ENCODE data around the gene TSC2. TPM values are rescaled to one million over a fixed set of nuclear protein-coding genes. Genes with fewer than 3 reads are reported as not detected.

The TSC2 gene
- polyA plus RNA-seq, 3 donors = 11.7 to 95.1 (median 20.8) TPM

- Histone ChIP-seq H3K79me2 (ENCODE audit: insufficient read depth, low read length) (peaks cover 42% of the 10 kb centered on the region), H3K9me3 (replicated peaks in 1 of 2; ENCODE audit: control insufficient read depth in 1 of 2, insufficient read depth in 1 of 2, low read length in 2 of 2) (no peaks in the 10 kb centered on the region), H3K4me3 (replicated peaks in 1 of 3; ENCODE audit: low read depth in 2 of 3, low read length in 3 of 3) (no peak overlapping the region), H3K27ac (ENCODE audit: low read depth in 1 of 2, low read length in 2 of 2) (no peak overlapping the region), H3K4me2 (replicated peaks; ENCODE audit: extremely low read depth, low read length, poor library complexity, severe bottlenecking) (no peak overlapping the region), H3K9ac (ENCODE audit: insufficient read depth, low read length, poor library complexity, severe bottlenecking) (no peak overlapping the region), H4K20me1 (ENCODE audit: insufficient read depth, low read length) (peaks cover 56% of the 10 kb centered on the region), H3K27me3 (ENCODE audit: control insufficient read depth in 2 of 2, insufficient read depth in 2 of 2, low read length in 2 of 2) (no peaks in the 10 kb centered on the region), H3K36me3 (replicated peaks in 1 of 2; ENCODE audit: control insufficient read depth in 1 of 2, insufficient read depth in 2 of 2, low read length in 2 of 2) (peaks cover 51 to 59% of the 10 kb centered on the region in 2 donors), H2AFZ (ENCODE audit: insufficient read depth, low read depth, low read length, poor library complexity, severe bottlenecking) (no peak overlapping the region), H3K4me1 (ENCODE audit: control insufficient read depth in 1 of 2, insufficient read depth in 2 of 2, low read length in 2 of 2) (peaks cover 14 to 37% of the 10 kb centered on the region in 2 donors)
- no peak for DNase-seq
- Mint-ChIP-seq H3K36me3 (peaks cover 35 to 57% of the 10 kb centered on the region in 2 donors), H3K4me1 (peaks cover 28% of the 10 kb centered on the region), H3K27me3 (ENCODE audit: low read depth in 3 of 3) (peaks cover 0 to 1% (median 0%) of the 10 kb centered on the region in 3 donors), H3K4me3 (no peak overlapping the region), H3K27ac (no peak overlapping the region), H3K9me3 (peaks cover 0 to 2% (median 0%) of the 10 kb centered on the region in 7 donors)
- WGBS (ENCODE audit: insufficient coverage) = 98% methylated on average over 47 of the region's 47 CpGs
- intact Hi-C loops (cut with micrococcal nuclease) = loop anchor here (10.0 kb wide), 2 partner anchors 242 to 252 kb away; partner anchors contain the start of gene ECI1 (in 1 of the 2)
- no peak for TF ChIP-seq CTCF (IDR thresholded peaks at IDR 0.05)
Observed at GRCh38 chr16:2002406-2003230, 45.2 kb upstream of the TSC2 start.

GRCh38 chr16:2003231-2003826 is 44.5 kb upstream of the TSC2 start:
- peaks cover 63% of the 10 kb centered on the region for H4K20me1 ChIP-seq (ENCODE audit: insufficient read depth, low read length)
- no peak overlapping the region for H3K4me3 ChIP-seq (replicated peaks in 1 of 3; ENCODE audit: low read depth in 2 of 3, low read length in 3 of 3)
- peaks cover 21 to 44% of the 10 kb centered on the region in 2 donors for H3K4me1 ChIP-seq (ENCODE audit: control insufficient read depth in 1 of 2, insufficient read depth in 2 of 2, low read length in 2 of 2)
- no peak overlapping the region for H3K9ac ChIP-seq (ENCODE audit: insufficient read depth, low read length, poor library complexity, severe bottlenecking)
- H3K4me2 ChIP-seq (replicated peaks; ENCODE audit: extremely low read depth, low read length, poor library complexity, severe bottlenecking) = no peak overlapping the region
- H3K27me3 ChIP-seq (ENCODE audit: control insufficient read depth in 2 of 2, insufficient read depth in 2 of 2, low read length in 2 of 2) = no peaks in the 10 kb centered on the region
- no peak overlapping the region for H3K27ac Mint-ChIP-seq
- H3K9me3 Mint-ChIP-seq = peaks cover 0 to 2% (median 0%) of the 10 kb centered on the region in 7 donors
- peaks cover 35% of the 10 kb centered on the region for H3K4me1 Mint-ChIP-seq
- no peak for TF ChIP-seq CTCF (IDR thresholded peaks at IDR 0.05)
- no peak overlapping the region for H3K4me3 Mint-ChIP-seq
- intact Hi-C loops (cut with micrococcal nuclease) = loop anchor here (10.0 kb wide), 2 partner anchors 241 to 251 kb away; partner anchors contain the start of gene ECI1 (in 1 of the 2)
- H3K36me3 ChIP-seq (replicated peaks in 1 of 2; ENCODE audit: control insufficient read depth in 1 of 2, insufficient read depth in 2 of 2, low read length in 2 of 2) = peaks cover 44 to 51% of the 10 kb centered on the region in 2 donors
- WGBS (ENCODE audit: insufficient coverage) = 93% methylated on average over 4 of the region's 8 CpGs
- no peak for DNase-seq
- H3K9me3 ChIP-seq (replicated peaks in 1 of 2; ENCODE audit: control insufficient read depth in 1 of 2, insufficient read depth in 1 of 2, low read length in 2 of 2) = no peaks in the 10 kb centered on the region
- peaks cover 28 to 50% of the 10 kb centered on the region in 2 donors for H3K36me3 Mint-ChIP-seq
- H3K27me3 Mint-ChIP-seq (ENCODE audit: low read depth in 3 of 3) = peaks cover 0 to 1% (median 0%) of the 10 kb centered on the region in 3 donors
- H2AFZ ChIP-seq (ENCODE audit: insufficient read depth, low read depth, low read length, poor library complexity, severe bottlenecking) = no peak overlapping the region
- no peak overlapping the region for H3K27ac ChIP-seq (ENCODE audit: low read depth in 1 of 2, low read length in 2 of 2)
- peaks cover 49% of the 10 kb centered on the region for H3K79me2 ChIP-seq (ENCODE audit: insufficient read depth, low read length)

All from CD14-positive monocyte (primary cell).